ENCODE results near the gene USH2A.

USH2A gene

DNA sequence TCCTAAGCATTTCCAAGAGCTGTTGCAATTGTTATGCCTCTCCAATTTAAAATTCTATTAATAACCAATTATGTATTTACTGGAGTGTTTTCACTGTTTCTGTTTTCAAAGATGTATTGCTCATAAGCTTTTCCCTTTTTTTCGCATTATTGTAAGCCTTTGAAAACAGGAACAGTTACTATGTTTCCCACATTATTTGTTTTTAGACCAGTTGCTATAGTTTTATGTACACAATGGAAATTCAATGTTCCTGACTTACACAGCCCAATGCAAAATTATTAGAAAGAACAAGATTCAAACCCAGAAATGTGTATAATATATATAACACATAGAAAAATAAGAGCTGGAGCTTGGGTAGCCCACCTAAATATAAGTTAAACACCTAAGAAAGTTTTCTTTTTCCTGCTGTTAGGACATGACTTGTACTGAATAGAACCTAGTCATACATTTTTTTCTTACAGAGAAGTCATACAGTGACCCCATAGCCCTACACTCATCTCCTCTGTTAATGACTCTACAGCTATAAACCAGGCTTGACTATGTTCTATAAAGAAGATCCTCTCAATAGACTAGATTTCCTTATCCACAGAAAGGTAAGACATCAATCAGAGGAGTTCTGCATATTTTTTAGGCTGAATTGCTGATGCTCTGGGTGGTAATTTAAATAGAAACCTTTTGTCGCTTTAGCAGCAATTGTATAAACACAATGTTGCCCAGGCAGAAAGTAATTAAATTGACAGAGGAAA, 299.6 kb downstream of the USH2A start:
- DNase-seq (ENCODE audit: low read depth in 2 of 2): no peak

- DNase-seq (ENCODE audit: low read depth in 2 of 2): no peak
These were observed 303.6 kb downstream of the USH2A start for GRCh38 chr1:216119600-216119999.

DNA sequence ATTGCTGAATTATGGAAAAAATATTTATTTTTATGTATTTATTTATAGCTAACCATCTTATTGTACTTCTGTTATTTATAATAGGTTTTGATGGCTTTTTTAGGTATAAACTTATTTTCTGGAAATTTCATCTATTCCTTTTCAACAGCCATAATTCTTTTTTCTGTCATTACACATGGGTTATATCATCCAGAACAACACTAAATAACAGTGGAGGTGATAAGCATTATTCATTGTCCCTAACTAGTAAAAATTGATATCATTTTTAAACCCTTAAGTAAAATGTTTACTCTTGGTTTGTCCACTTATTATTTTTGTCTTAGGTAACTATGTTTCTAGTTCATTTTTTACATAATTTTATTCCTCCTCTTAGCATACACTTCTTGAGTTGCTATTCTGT, 309.1 kb downstream of the USH2A start:
- DNase-seq (ENCODE audit: low read depth in 2 of 2): no peak

GRCh38 chr1:216113181-216113580, 310.1 kb downstream of the USH2A start:
- DNase-seq (ENCODE audit: low read depth in 2 of 2): no peak

GRCh38 chr1:216111842-216112241, 311.4 kb downstream of the USH2A start:
- DNase-seq (ENCODE audit: low read depth in 2 of 2): no peak

GRCh38 chr1:216095400-216095799, 327.8 kb downstream of the USH2A start:
- no peak for DNase-seq (ENCODE audit: low read depth in 2 of 2)

GRCh38 chr1:216090556-216090955, 332.7 kb downstream of the USH2A start:
- DNase-seq (ENCODE audit: low read depth in 2 of 2): no peak

DNA sequence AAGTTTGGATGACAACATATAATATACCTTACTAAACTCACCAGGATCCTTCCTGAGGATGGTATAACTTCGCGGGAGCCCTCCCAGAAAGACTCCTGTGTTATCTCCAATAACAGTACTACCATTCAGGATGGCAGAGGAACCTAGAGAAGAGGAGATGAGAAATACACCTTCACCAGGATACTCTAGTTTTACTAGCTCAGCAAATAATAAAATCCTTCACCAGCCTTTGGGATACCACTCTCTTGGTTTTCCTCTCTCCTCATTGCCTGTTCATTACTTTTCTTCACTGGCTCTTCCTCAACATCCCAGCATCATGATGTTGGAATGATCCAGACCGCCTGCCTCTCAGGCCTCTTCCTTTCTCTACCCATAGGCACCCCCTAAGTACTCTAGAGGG, 336.6 kb downstream of the USH2A start:
- no peak for DNase-seq (ENCODE audit: low read depth in 2 of 2)

GRCh38 chr1:216081445-216081844, 341.8 kb downstream of the USH2A start:
- DNase-seq (ENCODE audit: low read depth in 2 of 2): no peak

DNA sequence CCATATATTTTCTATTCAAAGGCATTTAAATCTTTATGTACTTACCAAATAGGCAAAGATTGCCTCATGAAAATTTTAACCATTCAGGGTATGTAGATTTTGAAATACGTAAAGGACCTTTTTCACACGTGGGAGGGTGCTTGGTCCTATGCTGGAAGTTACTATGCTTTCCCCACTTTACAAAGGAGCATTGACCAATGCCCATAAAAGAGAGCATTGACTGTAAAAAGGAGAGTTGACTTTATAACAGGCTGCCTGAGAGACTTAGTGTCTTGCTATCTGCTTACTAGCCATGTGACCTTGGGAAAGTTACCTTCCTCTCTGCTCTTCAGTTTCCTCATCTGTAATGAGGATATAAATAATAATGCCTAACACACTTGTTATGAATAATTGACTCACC, 346.5 kb downstream of the USH2A start:
- no peak for DNase-seq (ENCODE audit: low read depth in 2 of 2)

DNA sequence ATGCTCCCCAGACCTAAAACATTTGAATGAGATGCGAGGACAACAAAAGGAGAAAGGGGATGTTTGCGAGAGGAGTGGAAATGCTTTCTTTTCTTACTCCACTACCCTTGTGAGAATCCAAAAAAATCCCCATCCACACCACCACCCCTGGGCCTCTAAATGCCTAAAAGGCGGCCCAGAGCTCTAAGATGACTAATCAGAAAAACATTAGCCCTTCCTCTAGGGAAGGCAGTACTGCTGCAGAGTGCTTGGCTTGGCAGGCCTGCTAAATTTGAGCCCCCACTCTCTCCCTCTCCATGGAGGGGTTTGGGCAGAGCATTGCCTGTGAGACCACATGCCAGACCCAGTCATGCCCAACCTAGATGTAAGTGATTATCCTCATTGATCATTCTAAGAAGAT, 347.9 kb downstream of the USH2A start:
- DNase-seq (ENCODE audit: low read depth in 2 of 2): no peak

GRCh38 chr1:216073793-216074595, 349.3 kb downstream of the USH2A start:
- DNase-seq (ENCODE audit: low read depth in 2 of 2): no peak

DNA sequence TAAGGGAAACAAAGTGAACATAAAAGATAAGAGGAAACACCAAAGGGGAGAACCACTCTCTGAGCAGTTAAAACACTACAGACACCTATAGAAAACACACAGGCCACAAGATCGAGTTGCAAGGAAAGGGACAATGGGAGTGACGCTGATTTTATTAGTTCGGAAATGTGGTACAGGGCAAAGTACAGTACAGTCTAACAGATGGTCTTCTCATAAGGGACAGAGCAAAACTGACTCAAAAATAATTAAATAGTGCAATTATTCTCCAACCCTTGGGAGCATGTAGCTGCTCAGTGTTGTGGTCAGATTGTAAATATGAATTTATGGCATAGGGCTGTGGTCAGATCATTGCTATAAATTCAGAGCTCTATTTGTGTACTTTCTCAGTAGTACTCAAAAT, 352.0 kb downstream of the USH2A start:
- DNase-seq (ENCODE audit: low read depth in 2 of 2): no peak

DNA sequence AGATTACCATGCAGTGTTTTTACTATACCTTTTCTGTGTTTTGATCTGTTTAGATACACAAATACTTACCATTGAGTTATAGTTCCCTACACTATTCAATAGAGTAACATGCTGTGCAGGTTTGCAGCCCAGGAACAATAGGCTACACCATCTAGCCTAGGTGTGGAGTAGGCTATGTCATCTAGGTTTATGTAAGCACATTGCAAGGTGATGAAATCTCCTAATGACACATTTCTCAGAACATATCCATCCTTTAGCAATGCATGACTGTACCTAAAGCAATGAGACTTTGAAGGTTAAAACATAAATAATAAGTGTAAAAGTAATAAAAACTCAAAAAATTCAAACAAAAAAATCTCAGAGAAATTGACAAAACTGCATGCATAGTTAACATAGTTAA, 358.6 kb downstream of the USH2A start:
- DNase-seq (ENCODE audit: low read depth in 2 of 2): no peak

DNA sequence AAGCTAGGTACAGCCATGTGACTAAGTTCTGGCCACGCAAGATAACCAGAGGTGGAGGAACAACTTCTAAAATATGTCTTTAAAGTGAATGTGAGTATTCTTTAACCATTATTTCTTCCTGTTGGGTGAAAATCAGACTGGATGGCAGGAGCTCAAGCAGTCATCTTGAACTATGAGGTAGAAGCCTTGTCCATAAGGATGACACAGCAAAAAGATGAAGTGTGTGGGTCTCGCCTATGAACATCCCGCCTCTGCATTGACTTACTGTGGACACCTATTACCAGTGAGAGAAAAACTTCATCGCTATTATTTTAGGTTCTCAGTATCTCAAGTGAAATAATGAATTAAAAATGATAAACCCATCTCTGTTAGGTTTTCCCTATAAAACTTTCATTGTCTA, 365.3 kb downstream of the USH2A start:
- no peak for DNase-seq (ENCODE audit: low read depth in 2 of 2)

DNA sequence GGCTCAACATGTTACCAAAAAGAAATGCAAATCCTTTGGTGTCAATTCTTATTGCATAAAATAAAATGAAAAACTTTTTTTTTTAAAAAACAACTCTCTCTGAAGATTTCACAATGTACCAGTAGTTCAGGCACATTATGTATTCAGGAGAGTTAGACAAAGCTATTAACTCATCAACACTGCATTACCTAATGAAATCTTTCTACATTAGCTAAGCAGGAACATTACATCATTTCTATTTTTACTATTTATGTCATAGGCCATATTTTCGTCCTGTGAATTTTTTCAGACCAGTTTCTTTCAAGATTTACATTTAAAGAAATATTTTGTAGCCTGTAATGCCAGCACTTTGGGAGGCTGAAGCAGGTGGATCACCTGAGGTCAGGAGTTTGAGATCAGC, 366.2 kb downstream of the USH2A start:
- no peak for DNase-seq (ENCODE audit: low read depth in 2 of 2)

DNA sequence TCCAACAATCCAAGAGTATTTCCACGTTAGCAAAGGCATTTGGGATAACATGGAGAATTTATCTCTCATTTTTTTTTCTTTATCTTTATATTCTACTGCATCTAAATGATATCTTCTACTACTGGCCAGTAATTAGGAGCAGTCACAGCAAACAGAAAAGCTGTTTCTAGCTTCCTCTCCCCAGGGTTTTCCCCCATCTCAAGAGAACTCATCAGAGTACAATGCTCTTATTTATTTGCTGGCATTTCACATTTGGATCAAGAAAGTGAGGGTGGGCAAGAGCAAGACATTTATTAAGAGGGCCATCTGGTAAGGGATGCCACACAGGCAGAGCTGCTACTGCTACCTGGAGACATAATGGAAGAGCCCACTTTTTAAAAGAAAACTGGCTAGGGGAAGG, 368.2 kb downstream of the USH2A start:
- DNase-seq (ENCODE audit: low read depth in 2 of 2): no peak

DNA sequence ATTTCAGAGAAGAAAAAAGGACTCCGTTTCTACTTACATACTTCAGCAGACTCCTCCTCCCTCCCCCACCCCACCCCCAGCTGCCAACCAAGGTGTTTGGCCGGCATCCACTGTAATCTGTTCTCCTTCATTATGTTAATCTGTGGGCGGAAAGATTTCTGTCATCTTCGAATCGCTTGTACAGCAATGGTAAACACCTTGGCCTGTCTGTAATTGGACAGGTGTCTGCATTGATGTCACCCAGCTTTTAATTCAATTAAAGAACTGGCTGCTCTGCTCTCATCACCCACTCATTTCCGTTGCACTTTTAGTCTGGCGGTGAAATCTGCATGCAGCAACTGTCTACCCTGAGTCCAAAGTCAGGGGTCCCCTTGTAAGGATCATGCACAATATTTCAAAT, 368.6 kb downstream of the USH2A start:
- DNase-seq (ENCODE audit: low read depth in 2 of 2): no peak

DNA sequence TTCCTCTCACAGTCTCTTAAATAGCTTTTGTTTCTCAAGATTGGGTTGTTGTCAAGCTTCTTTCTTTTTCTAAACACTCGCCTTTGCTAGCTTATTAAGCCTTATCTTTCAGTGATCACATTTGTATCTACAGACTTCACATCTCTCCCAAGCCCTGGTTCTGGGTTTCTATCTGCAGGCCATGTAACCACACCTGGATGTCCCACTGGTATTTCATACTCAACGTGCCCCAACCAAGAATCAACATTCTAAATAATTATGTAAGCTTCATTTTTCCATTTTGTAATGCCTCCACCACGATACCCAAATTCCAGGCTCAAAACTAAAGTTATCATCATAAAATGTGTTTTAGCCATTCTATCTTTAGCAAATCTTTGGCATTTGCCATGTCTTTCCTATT, 372.2 kb downstream of the USH2A start:
- no peak for DNase-seq (ENCODE audit: low read depth in 2 of 2)

DNA sequence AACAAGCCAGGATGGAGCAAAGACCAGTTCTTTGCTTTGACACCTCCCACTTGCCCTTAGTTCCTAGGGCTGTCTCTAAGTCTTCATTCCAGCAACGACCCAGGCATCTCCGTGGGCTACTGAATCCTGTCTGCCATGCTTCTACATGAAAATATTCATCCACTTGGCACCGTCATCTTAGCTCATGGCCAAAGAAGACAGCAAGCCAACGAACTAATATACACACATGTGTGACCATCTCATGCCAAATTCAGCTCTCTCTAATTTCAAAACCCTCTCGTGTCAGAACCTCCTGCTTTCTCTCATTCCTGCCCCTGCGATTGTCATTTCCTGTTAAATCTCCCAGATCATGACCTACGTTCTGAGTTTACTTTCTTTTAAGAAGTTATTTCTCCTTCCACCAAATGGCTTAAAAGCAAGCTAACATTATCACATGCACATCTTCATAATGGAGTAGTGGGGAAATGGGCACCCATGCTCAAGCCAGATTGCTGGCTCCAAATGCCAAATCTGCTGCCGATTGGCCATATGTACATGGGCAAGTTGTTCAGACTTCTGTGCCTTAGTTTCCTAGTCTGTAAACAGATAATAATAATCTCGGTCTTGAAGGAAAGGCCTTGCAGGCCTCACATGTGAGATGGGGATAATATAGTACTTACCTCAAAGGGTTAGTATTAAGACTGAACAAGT, 373.4 kb downstream of the USH2A start:
- no peak for DNase-seq (ENCODE audit: low read depth in 2 of 2)

DNA sequence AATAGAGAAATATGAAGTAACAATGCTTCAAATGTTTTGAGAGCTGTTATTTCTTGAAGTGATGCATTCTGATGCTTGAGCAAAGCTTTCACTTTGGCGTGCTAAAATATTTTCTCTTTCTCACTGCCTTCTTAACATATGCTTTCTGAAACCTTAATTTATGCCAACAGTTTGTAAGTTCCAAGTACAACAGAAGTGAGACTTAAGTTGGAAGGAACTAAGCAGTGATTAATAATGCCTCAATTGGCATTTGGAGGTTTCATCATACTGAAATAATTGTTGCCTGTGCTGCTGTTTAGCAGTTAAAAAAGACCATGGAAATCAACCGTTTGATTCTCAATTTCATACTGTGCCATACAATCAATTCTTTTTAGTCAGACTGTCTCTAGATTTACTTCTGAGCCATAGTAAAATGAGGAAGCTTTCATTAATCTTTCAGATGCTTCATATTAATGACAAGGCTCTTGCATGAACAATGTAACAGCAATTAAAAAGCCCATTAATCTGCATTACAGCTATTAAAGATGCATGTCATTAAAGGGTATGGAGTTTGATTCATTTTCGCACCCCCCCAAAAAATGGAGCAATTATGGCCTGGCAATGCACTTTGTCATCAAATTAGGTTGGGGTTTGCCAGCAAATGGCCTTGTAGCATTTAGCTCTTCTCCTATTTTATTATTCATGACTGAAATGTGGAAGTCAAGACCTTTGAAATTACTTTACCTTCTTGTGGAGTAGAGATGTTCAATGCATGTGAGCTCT, 375.3 kb downstream of the USH2A start:
- DNase-seq (ENCODE audit: low read depth in 2 of 2): no peak

DNA sequence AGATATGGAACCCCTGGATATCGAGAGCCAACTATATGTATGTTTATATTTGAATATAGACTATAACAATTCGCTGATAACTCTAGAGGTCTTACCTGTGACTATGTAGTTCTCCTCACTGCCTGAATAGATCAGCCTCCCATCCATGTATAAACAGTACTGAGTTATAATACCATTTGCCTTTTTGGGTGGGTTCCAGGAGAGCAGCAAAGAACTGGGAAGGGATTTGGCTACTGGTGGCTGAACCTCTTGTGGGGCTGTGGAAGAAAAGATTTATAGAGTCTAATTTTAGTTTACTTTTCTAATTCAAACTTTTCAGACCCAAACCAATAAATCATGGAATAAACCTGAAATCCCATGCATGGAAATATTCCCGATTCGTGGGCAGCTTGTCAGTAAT, 376.9 kb downstream of the USH2A start:
- no peak for DNase-seq (ENCODE audit: low read depth in 2 of 2)

All from stimulated activated CD8-positive, alpha-beta memory T cell treated with anti-CD3 and anti-CD28 coated beads, Interleukin-2, amount 100 ng/mL, for 1 hour (primary cell).